Suppressor macrophage treated with lipopolysaccharide for 4 hours (primary cell): ENCODE results near the gene SCN8A.
"Not testable (repeated sequence)": the region's sequence is repeated elsewhere in the genome, so short reads cannot be mapped to it uniquely, and the experiment has no call there.

Experiments
- DNase-seq: peaks from one replicate; pipeline ENCODE4 v3.0.0-alpha.2; 2020

The SCN8A gene

DNA sequence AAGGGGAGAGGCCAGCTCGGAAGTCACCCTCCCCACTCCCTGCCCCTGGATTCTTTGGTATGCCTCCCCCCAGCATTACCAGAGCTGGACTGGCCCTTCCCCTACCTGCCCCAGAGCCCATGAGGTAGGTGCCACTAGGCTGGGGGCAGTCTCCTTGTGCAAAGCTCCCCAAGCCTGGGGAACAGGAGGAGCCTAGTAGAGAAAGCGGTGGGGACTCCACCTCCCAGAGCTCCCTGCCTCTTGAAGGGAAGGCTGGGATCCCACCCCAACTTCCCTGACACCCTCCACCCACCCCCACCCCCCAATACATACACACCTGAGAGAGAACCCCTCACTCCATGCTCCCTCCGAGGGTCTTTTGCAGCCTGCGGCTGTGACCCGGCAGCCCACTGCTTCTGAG lies 227.1 kb downstream of the SCN8A start:
- no peak for DNase-seq

DNA sequence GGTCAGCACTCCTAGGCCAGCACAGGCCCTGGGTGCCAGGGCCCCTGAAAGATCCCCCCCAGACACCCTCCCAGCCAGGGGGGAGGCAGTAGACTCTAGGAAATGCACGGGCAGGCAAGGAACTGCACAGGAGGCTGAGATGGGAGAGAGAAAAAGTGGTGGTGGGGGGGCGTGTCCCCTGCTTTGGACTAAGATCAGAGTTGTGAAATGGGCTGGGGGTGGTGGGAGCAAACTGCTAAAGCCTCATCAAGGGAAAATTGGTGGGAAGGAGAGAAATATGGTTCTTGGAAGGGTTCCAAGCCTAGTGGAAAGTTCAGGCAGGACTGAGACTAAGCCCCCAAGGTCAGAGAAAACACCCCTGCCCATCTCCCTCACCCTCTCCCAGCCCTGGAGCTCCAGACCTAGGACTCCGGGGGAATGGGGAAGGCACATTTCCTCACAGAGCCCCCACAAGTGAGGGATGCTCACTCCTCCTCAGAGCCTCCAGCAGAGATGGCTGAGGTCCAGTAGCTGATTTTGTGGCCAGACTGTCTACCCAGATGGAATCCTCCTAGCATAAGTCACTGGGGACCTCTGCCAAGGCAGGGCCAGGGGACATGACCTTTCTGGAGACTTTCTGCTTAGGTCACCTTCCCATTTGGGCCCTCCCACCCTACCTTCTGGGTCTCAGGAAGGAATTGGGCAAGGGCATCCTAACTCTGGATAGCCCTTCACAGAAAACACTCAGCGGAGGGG lies 227.7 kb downstream of the SCN8A start:
- DNase-seq = no peak

DNA sequence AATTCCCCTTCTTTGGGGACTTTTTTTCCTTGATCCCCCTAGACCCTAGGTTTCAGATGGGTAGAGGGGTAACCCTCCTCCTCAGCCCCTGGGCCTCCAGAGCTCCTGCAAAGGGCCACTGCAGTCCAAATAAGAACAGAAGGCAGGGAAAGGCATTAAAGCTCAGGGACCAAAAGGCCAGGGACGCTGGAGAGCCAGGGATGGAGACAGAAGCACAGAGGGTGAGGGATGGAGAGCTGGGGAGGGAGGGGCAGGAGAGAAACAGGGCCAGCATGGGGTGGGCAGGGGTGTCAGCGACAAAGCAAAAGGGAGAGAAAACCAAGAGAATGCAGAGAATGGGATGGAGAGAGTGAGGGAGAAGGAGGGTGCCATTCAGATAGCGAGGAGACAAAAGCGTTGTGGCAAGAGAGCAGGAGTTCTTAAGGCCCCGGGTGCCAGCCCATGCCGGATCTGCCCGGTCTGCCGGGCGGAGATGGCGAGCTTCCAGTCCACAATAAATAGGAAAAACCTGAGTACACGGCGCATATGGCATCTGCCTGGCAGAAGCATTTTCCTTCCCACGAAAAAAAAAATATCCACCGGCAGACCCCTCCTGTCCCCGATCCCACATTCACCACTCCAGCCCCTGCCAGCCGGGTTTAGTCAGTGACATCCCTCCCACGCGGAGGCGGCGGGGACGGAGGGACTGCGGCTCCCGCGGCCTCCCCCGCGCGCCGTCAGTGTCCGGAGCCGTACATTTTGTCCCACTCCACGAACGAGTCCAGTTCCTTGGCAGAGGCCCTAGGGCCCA lies 228.9 kb downstream of the SCN8A start:
- DNase-seq = no peak

DNA sequence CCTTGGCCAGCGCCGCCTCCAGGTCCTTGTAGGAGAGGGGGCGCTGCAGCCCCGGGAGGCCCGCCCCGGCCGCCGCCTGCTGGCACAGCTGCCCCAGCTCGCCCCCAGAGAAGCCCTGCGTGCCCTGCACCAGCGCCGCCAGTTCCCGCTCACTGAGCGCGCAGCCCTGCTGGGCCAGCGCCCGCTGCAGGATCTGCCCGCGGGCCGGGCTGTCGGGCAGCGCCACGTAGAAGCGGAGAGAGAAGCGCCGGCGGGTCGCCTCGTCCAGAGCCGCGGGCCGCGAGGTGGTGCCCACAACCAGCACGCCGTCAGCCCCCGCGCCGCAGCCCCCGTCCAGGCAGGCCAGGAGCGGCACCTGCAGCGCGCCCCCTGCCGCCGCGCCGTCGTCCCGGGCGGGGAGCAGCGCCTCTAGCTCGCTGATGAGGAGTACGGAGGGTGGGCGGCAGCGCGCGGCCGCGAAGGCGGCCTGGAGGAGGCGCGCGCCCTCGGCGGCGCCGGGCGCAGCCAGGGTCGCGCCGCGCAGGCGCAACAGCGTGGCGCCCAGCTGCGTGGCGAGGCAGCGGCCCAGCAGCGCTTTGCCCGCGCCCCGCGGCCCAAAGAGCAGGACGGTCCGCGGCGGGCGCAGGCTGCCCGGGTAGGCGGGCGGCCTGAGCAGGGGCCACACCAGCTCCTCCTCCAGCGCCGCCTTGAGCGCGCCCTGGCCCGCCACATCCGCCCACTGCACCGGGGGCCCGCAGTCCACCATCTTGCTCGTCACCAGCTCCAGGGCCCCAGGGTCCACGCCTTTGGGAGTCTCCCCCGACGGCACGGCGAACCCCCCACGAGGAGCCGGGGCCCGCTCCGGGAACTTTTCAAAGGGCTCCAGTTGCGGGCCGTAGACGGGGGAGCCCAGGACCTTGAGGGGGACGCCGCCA lies 229.8 kb downstream of the SCN8A start:
- DNase-seq = peak; percentile 70

DNA sequence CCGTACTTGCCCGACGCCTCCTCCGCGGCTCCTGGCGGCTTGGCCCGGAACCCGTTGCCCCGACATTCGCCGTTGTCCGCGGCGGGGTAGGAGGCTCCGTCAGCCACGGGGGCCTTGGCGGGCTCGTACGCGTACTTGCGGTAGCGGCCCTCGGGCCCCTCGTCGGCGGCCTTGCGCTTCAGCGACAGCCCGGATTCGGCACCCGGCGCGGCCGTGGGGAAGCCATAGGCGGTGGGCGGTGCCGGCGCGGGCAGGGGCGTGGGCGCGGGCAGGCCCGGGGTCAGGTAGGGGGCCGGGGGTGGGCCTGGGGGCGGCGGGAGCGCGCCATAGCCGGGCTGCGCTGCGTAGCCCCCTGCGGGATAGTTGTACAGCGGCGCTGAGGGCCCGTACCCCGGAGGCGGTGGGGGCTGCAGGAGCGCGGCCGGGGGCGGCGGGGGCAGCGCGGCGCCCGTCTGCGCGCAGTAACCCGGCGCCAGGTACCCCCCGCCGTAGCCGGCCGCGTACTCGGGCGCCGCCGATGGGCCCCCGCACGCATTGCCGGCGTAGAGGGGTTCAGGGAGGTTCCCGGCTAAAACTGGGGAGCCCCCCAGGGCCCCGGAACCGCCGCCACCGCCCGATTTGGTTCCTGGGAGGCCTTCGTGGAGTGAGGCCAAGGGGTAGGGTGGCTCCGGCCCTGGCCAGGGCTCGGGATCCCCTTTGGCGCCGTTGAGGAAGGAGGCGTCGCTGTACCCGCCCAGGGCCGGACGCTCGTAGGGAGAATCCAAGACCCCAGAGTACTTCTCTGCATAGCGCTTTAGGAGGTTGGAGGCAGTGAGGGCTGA lies 230.6 kb downstream of the SCN8A start:
- no peak for DNase-seq

DNA sequence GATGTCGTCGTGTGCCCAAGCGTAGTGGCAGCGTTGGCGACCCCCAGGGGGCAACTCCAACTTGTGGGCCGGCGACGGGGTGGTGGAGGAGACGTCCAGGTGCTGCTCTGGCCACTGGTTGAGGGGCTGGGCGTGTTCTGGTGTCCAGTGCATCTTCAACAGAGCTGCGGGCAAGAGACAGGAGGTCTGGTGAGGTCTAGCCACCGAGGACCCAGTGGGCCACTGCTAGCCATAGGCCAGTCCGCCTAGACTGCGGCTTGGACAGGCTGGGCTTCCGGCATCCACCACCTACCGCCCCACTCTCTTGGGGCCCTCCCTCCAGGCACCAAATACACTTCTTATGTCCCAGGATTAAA lies 231.2 kb downstream of the SCN8A start:
- DNase-seq = no peak

DNA sequence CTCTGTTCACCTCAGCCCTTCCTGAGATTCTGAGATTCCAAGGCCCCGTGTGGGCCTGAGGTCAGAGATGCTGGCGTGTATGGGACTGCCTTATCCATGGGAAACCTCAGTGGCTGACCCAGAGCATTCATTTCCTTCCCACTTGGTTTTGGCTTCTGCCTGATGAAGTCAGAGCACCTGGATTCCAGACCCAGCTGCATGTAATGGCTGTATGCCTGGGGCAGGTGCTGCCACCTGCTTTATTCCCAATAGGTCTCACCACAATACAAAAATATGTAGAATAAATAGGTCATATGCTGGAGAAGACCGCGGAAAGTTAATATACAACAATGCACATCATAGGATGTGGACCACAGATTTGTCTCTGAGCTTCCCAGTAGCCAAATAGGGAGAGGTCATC lies 231.9 kb downstream of the SCN8A start:
- no peak for DNase-seq

DNA sequence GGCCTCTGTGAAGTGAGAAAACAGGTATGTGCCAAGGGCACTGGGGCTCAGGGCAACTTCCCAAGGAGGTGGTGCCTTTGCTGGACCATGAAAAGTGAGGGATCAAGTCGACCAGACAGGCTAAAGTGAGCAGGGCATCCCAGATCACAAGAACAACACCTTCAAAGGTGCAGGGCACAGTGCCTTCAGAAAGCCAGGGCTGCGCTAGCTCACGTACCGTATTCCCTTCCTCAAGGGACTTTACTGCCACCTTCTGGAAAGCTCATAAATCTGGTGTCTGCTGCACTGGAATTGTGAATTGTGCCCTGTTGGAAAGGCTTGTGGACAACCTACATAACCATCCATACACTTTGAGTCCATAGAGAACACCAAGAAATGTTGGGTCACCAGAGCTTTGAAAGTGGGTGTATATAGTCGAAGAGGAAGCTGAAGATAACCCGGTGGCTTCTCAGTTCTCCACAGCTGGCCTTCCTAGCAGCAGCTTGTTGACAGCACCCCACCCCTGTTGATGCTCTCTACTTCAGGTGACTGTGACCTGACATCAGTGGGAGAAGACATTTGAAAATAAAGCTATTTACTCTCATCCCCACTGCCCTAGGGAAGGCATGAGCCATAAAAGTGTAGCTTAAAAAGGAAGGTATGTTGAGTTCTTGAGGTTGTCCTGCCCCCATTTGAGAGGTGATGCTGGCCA lies 233.0 kb downstream of the SCN8A start:
- peak; percentile 74 for DNase-seq

DNA sequence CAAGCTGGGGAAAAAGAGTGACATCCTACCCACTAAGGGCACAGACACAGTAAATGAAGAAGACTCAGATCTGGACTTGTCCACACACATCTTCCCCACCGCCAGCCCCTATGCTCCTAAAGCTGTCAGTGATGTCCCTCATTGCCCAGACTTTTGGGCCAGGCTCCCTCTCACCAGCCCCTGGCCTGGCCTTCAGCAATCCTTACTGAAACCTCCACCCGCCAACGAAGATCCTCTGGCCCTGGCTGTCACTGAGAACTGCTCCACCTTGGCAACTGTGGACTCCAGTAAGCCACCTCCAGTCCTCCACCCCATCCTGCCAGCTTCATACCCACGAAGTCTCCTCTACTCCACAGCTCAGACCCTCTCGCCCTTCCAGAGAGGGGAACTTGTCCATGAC lies 234.2 kb downstream of the SCN8A start:
- DNase-seq = no peak

DNA sequence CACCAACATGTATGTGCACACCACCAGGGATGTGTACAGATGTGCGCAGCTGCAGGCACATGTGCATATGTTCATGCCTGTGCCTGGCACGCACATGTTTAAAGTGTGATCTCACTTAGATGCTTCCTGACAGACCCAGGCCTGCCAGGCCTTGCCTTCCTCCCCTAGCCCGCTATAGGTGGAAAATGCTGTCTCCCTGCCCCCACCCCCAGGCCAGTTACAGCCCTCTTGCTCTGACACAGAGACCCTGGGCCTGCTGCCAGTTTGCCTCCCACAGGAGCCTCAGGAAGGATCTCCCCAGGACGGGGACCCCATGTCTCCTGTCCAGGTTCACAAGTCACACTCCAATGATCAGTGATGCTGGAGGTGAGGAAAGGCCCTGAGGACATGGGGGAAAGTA lies 235.8 kb downstream of the SCN8A start:
- DNase-seq = no peak

DNA sequence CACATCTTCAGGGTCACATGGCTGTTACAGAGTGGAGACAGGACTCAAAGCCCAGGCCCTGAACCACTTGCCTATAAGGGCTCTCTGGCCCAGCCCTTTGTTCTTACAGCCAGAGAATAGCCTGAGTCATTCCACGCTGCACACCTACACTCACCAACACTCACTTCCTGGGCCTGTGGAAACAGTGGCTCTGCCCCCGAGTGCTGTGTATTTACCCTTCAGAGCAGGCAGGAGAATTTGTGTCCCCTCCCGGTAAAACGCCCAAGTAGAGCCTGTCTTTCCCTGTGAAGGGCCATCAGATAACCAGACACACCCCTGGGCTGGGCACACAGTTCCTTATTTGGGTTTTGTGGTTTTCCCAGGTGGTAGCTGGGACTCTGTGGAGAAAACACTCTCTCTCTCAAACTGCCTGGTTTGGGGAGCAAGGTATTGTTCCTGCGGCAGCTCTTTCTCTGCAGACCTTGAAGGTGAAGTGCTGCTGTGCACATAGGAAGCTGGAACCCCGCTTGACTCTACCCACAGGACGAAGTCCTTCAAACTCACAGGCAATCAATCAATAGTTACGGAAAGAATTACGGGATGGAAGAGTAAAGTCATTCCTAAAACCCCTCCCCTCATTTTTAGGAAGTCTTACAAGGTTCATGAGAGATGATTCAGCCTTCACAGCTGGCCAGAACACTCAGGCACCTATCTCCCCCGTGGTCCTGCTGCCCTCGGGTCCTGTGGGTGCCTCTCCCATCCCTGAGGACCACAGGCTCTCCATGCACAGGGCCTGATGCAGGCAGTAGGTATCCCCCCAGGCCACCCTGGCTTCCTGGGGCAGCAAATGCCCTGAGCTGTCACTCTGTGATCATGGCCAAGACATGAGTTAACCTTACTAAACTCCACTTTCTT lies 237.1 kb downstream of the SCN8A start:
- DNase-seq = peak; percentile 35

DNA sequence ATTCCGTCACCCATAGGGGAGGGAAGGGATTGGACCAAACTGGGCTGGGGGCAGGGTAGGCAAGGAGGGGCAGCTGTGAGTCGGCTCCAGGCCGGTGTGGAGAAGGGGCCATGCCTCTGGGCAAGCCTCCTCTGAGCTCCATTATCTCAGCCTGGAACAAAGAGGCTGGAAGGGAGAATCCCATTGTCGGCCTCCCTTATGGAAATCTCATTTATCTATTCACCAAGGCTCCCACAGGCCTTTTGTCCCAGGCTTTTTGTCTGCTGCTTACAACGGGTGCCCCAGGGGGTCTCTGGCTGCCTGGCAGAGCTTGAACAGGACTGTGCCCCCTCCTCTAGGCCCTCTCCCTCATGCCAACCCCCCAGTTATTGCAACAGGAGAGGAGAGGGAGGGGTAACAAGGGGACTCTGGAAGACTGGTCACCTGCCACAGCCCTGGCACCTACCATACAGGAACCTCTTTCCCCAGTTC lies 238.0 kb downstream of the SCN8A start:
- no peak for DNase-seq

DNA sequence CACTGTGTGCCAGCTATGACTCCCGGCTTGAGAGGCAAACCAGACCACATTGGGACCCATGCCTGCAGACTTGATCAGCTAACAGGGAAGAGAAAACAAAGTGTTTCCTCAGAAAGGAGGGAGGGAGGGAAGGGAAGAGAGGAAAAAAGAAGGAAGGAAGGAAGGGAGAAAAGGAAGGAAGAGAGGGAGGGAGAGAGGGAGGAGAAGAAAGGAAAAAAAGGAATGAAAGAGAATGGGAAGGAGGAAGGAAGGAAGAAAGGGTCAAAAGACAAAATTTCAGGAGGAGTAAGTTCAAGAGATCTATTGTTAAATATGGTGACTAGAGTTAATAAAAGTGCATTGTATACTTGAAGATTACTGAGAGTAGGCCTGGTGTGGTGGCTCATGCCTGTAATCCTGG lies 238.6 kb downstream of the SCN8A start:
- DNase-seq = no peak

DNA sequence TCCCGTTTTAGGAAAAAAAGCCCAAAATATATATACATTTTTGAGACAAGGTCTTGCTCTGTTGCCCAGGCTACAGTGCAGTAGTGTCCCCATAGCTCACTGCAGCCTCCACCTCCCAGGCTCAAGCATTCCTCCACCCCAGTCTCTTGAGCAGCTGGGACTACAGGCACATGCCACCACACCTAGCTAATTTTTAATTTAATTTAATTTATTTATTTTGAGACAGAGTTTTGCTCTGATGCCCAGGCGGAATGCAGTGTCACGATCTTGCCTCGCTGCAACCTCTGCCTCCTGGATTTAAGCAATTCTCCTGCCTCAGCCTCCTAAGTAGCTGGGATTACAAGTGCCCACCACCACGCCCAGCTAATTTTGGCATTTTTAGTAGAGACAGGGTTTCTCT lies 240.8 kb downstream of the SCN8A start:
- DNase-seq = not testable (repeated sequence)

DNA sequence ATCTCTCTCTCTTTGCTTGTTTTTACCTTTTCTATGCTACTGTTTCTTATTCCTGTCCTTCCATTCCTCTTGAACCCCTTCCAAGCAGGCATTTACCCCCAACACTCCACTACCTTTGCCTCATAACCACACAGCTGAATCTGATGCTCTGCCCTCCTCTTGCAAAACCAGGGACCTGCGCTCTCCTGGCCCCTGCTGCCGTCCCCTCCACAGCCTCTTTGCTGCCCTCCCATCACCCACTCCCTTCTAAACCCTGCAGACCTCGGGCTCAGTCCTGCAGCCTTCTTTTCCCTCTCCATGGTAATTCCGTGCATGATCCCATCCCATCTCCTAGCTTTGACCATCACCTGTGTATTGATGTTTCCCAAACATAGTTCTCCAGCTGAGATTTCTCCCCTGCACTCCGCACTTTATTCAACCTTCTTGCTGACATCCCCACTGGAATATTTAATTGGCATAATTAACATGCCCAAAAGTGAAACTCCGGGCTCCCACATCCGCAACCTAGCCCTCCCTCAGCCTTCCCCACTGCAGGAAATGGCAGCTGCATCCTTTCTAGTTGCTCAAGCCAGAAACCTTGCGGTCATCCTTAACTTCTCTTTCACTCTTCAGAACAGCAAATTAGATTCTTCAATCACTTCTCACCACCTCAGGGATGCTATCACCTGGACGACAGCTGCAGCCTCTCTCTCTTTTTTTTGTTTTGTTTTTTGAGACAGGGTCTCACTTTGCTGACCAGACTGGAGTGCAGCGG lies 241.5 kb downstream of the SCN8A start:
- peak; percentile 61 for DNase-seq

DNA sequence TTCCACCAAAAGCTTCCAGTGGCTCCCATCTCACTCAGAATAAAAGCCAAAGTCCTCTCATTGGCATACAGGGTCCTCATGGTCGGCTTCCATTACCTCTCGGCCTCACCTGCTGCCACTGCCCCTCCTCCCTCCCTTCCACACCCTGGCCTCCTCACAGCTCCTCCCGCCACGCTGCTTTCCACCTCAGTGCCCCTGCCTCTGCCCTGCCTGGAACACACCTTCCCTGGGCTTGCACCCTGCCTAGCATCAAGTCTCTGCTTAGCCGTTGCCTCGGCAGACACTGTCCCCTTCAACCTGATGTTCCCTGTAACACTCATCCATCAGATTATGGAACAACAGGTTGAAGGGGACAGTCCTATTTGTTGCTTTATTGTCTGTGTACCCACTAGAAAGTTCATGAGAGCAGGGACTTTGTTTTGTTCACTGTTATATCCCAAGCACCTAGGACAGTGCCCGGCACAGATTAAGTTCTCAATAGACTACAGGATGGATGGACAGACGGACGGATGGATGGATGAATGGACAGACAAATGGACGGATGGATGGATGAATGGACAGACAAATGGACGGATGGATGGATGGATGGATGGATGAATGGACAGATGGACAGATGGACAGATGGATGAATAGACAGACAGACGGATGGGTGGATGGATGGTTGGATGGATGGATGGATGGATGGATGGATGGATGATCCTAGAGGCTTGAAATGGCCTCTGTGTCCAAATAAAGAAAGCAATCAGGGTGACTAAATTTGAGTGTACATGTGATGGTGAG lies 242.6 kb downstream of the SCN8A start:
- no peak for DNase-seq

DNA sequence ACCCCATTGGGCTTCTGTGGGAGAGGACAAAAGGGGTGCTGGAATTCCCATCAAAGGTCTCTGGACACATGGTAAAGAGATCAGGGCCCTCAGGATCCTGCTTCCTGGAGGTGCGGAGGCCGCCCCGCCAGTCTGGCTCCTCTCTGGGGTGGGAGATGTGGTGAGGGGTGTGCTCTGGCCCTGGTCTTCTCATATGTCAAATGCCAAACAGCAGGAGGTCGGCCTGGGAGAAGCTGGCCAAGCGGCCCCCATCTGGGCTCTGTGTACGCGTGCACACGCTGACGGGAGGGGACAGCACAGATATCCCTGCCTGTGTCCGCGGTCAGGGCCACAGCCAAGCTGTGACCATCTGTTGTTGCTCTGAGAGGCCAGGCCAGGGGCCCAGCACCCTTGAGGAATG lies 243.4 kb downstream of the SCN8A start:
- DNase-seq = no peak

DNA sequence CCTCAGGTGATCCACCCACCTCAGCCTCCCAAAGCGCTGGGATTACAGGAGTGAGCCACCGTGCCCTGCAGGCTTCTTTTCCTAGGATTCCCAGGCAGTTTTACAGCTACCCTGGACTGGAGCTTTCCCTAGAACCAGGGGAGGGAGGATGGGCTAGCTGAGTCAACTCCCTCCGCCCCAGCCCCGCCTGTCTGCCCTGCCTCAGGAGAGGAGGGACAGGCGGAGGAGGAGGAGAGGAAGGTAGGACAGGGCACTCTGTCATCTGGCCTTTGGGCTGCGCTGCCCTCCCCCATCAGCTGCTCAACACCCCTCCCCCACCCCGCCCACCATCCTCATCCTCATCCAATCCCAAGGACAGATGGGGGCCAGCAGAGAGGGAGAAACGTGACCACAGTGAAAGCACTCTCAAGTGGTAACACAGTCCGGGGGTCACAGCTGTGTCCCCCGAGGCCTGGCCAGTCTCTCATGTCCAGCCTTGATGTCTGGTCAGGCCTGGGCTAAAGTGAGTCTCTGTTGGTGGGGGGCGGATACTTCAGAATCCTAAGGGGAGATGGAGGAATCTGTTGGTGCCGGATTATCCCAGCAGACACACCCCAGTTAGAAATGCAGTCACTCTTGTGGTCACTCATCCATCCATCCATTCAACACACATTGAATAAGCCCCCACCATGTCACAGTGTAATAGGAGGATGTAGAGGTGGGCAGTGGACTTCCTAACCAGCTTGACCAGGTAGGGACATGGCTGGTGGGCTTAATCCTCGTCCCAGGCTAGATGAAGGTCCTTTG lies 245.2 kb downstream of the SCN8A start:
- no peak for DNase-seq
